Glomerular visceral epithelial cell (primary cell): ENCODE measurements around the gene PLGRKT.
"Not testable (repeated sequence)": the region's sequence is repeated elsewhere in the genome, so short reads cannot be mapped to it uniquely, and the experiment has no call there.

Source experiments
- DNase-seq: peaks from one replicate; pipeline ENCODE4 v3.0.0-alpha.2; 2016; ENCODE audit errors: extremely low spot score

PLGRKT gene, protein sequence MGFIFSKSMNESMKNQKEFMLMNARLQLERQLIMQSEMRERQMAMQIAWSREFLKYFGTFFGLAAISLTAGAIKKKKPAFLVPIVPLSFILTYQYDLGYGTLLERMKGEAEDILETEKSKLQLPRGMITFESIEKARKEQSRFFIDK

DNA sequence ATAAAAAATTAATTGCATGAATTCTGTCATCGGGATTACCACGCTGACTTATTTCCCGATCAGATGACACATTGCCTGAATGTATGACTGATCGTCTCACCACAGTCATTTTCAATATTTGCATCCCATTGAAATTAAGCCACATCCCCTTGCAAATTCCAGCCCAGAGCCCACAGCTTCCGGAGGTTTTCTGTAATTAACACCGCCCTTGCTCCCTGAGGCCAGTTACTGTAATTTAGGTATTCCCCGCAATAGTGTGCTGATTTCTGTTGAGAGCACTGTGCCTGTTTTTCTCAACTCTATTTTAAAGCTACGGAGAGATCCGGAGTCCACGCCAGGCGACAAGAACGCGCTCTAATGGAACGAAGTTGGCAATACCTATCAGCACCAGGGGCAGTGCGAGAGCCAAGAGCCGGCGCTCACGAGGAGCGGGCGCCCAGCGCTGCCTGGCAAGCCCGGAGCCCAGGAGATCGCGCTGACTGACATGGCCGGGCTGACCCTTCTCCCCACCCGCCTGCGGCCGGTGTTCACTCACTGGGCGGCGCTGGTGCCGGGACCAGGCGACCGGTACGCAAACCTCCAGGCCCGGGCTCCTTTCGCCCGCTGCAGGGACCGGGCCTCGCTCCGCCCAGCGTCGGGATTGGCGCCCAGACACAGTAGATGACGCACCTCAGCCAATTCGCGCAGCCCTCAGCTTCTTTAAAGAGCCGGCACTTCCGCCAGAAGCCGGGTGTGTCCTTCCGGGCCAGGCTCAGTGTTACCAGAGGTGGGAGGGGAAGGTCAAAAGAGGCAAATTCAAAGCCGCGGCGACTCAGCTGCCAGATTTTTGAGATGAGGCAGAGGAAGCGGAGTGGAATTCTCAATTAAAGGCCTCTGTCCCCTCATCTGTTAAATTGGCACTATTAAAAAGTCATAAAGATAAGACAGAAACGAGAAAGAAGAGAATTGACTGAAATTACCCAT is at the start of gene PLGRKT:
Gene PLGRKT (minus strand): TSS at position 672 of the 963 bp plus-strand sequence. CDS start 5,948 bp downstream, outside the sequence.
- DNase-seq: peak; percentile 96

DNA sequence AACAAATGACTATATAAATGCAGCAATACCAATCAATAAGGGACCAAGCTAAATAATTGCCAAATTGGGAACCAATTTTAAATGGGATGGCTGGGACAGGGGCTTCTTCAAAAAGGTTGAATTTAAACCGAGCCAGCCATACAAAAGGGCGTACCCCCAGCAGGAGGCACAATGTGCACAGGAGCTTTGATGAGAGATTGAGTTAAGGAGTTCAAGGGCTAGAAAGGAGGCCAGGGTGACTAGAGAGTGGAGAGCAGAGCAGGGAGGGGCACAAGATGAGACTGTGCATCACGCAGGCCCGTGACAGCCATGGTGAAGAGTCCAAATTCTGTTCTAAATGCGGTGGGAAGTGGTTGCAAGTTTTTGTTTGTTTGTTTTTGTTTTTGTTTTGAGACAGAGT is 49.3 kb upstream of the PLGRKT start:
- no peak for DNase-seq

DNA sequence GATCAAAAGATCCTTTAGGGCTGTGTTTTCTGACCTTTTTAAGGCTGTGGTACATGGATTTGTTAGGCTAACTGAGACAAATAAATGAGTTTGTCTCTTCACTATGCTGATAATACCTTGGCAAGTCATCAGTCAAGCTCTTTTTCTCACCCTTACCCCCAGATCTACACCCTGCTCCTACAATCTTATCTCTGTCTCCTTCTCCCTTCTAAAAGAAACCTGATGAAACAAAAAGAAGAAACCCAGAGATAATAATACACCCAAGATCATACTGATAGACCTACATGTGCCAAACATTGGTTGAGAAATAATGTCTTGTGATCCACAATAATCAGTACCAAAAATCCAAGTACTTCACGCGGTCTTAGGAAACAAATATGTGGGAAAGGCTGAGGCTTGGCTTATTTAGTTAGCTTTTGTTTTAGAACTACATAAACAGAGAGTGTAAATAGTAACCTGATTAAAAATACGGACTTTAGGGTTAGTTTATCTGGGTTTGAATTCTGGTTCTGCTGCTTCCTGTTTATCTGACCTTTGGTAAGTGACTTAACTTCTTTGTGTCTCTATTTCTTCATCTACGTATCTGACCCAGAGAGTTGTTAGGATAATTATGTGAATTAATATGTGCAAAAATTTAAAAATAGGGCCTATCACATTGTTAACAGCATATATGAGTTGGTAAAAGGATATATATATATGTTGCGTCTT is 47.8 kb upstream of the PLGRKT start:
- DNase-seq: no peak

DNA sequence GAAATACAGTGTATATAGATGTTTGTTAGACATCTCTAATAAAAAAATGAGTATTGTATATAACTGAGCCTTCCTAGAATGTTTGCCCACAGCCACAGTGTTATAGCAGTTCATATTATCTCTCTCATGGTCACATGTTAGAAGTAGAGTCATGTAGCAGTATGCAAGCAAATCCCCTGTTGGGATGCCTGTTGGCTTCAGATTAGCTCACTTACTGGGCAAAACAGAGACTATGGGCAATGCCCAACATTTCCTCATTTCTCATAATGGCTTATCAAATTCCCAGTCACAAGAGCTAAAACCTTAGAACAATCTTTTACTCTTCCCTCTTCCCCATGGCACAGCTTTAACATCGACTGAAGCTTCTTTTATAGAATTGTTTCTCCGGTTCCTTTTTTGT is 45.6 kb upstream of the PLGRKT start:
- no peak for DNase-seq

DNA sequence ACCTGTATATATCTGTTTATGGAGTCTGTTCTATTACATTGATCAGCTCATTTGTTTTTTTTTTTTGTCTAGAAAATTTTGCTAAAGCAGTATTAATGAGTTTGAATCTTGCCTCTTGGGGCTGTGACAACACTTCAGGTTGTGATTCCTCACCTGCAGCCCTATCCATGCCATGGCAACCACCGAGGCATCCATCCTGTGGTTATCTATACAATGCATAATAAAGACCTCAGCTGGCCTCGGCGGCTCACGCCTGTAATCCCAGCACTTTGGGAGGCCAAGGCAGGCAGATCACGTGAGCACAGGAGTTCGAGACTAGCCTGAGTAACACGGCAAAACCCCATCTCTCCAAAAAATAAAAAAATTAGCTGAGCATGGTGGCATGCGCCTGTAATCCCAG is 44.5 kb upstream of the PLGRKT start:
- no peak for DNase-seq

DNA sequence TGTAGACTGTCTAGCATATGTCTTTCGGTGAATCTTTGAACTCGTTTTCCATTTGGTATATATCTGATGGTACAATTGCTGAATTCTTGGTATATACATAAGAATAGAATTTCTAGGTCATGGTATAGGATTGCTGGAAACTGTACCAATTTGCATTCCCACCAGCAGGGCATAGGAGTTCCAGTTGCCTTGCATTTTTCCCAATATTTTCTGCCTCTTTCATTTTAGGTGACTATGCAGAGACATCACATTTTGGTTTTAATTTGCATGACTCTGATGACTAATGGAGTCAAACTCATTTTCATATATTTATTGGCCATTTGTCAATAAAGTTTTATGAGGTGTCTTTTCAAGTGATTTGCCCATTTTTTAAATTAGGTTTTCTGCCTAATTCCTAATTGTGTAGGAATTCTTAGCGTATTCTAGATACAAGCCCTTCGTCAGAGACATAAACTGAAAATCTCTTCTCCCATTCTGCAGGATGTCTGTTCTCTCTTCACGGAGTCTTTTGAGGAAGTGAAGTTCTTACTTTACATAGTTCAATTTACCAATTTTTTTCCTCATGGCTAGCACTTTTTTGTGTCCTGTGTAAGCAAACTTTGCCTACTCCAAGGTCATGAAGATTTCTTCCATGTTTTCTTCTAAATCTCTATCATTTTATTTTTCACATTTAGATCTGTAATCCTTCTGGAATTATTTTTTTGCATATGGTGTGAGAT is 43.8 kb upstream of the PLGRKT start:
- no peak for DNase-seq

DNA sequence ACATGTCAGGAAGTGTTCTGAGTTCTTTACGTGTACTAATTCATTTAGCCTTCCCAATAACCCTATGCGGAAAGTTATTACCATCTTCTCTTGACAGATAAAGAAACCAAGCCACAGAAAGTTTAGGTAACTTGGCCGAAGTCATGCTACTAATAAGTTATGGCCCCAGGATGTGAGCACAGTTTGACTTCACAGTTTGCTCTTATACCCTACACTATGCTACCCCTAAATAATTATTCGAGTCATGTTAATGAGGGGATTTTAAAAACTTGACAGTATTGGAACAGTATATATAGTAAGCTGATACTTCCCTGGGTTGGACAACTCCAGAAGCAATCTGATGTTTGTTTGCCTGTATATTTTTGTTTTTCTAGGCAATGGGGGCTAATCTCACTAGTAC is 43.2 kb upstream of the PLGRKT start:
- DNase-seq: no peak

DNA sequence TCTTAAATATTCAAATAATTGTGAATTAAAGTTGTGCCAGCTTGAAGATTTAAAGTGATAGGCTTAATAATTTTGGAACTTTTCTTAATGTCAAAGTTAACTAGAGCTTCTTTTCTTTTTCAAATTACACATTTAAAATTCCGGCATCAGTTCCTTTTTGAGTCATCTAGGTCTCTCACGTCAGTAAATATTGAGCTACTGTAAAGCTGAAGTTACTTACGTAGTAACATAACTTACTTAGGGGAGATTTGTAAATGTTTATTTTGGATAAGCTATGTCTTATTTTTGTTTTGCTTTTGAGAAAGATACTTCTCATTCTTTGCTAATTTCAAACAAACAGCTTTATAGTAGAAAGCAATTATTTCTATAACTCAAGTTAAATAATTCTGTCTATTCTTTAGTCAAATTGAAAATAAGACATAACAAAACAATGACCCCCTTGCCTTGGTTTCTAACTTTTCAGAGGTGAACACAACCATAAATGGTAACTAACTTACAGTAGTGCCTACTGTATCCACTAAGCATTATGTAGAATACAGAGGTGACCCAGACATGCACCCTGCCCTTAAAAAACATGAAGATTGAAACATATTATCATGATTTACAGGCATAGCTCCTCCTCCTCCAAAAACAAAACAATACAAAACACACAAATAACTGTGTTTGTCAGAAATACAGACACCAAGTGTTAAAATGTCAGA is 42.4 kb upstream of the PLGRKT start:
- DNase-seq: no peak

DNA sequence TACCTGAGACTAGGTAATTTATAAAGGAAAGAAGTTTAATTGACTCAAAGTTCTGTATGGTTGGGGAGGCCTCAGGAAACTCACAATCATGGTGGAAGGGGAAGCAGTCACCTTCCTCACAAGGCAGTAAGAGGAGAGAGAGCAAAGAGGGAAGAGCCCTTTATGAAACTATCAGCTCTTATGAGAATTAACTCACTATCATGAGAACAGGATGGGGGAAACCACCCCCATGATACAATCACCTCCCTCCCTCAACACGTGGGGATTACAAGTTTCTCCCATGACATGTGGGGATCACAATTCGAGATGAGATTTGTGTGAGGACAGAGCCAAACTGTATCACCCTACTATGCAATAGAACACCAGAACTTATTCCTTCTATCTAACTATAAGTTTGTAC is 40.5 kb upstream of the PLGRKT start:
- no peak for DNase-seq

DNA sequence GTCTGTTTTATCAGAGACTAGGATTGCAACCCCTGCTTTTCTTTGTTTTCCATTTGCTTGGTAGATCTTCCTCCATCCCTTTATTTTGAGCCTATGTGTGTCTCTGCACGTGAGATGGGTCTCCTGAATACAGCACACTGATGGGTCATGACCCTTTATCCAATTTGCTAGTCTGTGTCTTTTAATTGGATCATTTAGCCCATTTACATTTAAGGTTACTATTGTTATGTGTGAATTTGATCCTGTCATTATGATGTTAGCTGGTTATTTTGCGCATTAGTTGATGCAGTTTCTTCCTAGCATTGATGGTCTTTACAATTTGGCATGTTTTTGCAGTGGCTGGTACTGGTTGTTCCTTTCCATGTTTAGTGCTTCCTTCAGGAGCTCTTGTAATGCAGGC is 37.9 kb upstream of the PLGRKT start:
- not testable (repeated sequence) for DNase-seq

DNA sequence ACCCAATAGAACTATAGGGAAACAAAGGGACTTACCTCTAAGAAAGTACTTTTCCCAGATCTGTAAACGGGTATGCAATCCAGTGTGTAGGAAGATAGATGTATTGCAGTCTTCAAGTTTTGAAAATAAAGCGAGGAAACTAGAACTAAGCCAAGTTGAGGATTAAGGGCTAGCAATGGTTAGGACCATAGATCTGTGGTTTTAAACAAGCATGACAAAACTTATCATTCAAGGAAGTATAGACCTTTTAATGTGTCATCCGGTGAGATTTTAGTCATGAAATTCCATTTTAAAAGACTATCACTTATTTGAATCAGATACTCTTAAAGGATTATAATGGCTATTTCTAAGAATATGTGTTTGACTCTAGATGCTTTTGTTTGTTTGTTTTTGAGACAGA is 33.1 kb upstream of the PLGRKT start:
- no peak for DNase-seq

DNA sequence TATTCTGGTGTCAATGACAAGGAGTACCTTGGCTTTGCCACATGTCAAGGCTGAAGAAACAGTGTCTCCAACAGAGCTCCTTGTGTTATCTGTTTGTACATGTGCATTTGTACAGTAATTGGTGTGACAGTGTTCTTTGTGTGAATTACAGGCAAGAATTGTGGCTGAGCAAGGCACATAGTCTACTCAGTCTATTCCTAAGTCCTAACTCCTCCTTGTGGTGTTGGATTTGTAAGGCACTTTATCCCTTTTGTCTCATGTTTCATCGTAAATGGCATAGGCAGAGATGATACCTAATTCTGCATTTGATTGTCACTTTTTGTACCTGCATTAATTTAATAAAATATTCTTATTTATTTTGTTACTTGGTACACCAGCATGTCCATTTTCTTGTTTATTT is 32.4 kb upstream of the PLGRKT start:
- DNase-seq: no peak

DNA sequence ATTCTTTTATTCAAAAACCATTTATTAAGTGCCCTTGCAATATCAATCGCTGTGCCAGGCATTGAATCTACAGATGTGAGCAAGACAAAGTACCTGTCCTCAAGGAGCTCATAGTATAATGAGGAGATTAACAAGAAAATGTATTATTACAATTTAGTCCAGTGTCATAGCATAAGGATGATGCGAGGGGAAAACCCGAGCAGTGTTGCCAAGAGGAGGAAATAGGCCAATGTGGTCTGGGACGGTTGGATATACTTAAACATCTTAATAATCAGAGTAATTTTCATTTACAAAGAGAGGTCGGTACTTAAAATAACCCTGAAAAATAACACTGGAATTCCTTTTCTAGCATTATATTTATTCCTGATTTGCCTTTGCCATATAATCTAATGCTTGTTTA is 31.1 kb upstream of the PLGRKT start:
- DNase-seq: no peak

DNA sequence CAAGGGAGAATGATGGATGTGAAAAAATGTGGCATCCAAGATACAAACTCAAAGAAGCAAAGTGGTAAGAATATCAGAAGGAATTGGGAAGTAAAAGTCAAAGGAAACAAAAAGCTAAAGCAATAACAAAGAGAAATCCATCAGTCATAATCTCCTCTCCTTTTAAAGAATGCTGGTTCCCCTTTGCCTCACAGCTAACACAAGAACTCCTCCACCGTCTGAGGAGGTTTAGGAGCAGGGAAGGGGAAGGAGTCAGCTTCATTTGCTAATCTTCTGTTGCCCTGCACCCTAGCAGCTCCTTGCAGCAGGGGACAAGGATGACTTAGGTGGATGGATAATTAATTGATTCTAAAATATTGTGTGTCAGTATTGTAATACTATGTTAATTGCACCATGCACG is 29.0 kb upstream of the PLGRKT start:
- DNase-seq: no peak

DNA sequence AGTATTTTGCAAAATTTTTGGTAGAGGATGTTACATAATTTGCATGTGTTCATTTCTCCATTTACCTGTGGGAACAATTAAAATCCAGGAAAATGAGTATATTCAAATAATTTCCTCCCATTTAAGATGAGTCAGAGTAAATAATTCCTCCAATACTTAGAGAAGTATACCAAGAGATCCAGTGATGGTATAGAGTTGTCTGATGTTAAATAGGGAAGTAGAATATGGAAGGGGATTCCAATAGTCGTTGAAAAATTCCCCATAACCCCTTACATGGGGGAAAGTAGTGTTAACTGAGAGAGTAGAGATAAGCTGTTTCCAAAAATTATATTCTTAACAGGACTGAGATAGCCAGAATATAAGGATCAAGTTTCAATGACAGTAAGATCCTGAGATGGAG is 28.3 kb upstream of the PLGRKT start:
- no peak for DNase-seq

DNA sequence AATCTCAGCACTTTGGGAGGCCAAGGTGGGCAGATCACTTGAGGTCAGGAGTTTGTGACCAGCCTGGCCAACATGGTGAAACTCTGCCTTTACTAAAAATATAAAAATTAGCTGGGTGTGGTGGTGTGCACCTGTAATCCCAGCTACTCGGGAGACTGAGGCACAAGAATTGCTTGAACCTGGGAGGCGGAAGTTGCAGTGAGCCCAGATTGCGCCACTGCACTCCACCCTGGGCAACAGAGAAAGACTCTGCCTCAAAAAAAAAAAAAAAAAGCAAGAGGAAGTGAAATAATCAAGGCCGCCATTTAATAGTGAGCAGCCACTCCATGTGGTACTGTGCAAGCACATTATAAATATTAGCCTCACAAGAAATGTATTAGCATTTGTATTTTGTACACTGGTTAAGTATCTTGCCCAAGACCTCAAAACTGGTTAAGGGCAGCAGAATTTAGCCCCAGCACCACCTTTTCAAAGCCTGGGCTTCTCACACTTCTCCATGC is 27.2 kb upstream of the PLGRKT start:
- DNase-seq: not testable (repeated sequence)

DNA sequence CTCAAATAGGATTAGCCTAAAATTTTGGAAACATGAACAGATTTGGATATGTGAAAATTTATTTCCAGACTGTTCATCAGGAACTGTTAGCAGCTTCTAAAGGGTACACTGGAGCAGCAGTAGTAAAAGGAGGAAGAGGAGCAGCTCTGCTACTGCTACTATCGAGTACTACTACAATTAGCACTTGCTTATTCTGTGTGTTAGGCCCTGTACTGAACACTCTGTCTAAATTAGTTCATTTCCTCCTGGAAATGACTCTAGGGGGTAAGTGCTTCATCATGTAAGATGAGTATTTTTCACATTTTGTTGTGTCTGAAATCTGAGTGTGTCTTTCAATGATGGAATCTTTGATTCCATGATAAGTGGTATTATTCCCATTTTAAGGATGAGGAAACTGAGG is 22.4 kb upstream of the PLGRKT start:
- no peak for DNase-seq

DNA sequence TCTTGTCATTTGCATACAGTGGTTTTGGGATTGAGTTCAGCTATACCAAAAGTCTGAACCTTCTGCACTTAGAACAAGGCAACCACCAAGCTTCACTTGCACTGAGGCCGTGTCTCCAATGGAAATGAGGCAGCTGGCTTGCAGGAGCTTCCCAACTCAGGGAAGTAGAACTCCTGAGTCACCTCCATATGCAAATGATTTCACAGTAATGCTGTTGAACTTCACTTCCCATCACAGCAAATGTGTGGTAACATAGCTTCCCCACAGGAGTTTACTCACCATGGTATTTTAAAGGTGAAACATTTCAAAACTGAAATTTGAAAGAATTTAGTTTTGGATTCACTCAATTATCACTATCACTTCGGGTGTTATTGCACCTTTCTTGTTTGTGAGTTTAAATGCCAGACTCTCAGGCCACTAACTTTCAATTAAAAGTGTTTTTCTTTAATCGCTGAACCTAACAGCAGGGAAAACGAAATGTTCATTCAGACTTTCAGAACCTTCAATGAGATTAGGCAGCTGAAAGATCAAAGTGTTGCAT is 21.6 kb upstream of the PLGRKT start:
- DNase-seq: peak; percentile 81

DNA sequence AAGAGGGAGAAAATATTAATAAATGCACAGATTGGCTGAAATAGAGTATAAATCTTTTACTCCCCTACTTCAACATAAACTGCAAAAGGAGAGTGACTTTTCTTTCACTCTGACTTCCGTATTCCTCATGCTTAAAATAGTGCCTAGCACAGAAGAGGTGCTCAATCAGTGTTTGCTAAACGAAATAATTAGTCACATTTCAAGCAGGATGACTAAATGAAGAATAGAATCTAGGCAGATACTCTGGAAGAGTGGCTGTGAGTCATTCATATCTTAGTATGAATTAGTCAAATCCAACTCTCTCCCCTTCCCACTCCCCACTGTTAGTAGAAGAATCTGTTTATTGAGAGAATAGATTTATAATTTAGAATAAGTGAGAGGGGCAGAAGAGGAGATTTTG is 17.5 kb upstream of the PLGRKT start:
- peak; percentile 62 for DNase-seq

DNA sequence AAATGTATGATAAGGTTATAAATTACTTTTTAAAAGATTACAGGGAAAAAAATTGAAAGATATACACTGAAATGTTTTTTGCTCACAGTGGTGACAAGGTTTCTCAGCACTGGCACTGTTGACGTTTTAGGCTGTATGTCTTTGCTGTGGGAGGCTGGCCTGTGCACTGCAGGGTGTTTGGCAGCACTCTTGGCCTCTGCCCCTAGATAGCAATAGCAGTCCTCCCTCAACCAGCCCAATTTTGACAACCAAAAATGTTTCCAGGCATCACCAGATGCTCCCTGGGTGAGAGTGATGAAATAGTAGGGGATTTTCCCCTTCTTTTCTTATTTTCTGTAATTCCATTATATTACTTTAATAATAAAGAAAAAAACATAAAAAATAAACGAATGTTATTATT is 15.9 kb upstream of the PLGRKT start:
- no peak for DNase-seq

DNA sequence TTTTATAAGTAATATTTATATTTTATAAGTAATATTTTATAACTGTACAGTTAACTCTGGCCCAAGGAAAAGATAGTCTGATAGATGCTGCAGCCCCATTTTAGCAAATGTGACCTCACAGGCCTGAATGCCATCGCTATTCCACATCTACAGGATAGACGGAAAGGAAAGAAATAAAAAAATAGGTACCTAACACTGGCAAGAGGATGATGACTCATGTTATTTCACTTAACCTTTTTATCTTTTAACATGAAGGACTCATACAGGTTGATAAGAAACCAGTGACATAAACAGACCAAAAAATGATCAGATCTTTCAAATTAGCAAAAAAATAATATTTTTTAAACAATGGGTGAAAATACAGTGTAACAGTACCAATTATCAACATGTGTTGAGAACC is 15.3 kb upstream of the PLGRKT start:
- peak; percentile 48 for DNase-seq
